OCI-LY3 (cell line): ENCODE data around the gene KIF6.

ENCODE experiments used
- EZH2phosphoT487 ChIP-seq: fragments of 200-600 bp; shearing (Covaris generic); IDR thresholded peaks from 2 replicates; pipeline ENCODE4 v1.6.1; 2018; ENCODE audit warnings: antibody characterized with exemption, mixed run types, low read depth
- TF ChIP-seq, protein P1 (sequence below): fragments of 200-600, 300-600 bp; sonication (generic); IDR thresholded peaks from 2 replicates; pipeline ENCODE4 v1.5.1; 2014; ENCODE audit warnings: antibody characterized with exemption, low read length, low read depth

DNA sequence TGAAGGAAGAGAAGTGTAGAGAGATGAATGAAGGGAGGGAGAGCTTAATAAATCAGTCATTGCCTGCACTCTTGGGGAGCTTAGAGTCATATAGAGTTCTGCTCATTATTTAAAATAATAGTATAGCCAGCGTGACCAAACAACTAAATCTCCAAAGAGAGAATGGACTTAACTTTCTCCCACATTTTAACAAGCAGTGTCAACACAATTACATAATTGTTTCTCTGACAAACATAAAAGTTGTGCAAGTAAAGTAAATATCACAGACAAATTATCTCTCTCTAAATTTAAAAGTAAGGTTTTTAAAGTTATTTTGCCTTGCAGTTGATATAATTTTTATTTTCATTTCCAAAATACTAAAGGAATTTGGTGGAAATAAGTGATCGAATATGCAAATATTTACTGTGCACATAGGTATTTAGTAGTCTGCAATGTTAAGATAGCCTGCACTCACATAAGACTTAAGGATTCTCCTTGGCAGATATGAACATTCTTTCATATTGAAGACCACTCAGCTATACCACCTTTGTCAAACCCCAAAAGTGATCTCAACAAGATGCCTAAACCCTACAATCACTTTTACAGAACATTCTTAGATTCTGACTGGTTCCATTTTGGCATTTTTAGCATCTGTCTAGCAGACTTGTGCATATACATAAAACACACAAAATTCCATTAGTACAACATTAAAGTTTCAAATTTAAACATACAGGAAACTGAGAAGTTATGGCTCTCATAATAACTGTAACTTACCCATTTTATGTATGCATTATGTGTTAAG lies 67.7 kb downstream of the KIF6 start:
- TF ChIP-seq, protein P1, sequence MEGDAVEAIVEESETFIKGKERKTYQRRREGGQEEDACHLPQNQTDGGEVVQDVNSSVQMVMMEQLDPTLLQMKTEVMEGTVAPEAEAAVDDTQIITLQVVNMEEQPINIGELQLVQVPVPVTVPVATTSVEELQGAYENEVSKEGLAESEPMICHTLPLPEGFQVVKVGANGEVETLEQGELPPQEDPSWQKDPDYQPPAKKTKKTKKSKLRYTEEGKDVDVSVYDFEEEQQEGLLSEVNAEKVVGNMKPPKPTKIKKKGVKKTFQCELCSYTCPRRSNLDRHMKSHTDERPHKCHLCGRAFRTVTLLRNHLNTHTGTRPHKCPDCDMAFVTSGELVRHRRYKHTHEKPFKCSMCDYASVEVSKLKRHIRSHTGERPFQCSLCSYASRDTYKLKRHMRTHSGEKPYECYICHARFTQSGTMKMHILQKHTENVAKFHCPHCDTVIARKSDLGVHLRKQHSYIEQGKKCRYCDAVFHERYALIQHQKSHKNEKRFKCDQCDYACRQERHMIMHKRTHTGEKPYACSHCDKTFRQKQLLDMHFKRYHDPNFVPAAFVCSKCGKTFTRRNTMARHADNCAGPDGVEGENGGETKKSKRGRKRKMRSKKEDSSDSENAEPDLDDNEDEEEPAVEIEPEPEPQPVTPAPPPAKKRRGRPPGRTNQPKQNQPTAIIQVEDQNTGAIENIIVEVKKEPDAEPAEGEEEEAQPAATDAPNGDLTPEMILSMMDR: no peak
- no peak for TF ChIP-seq EZH2phosphoT487
